HepG2 (cell line): ENCODE data around the gene ELP2. TPM values are rescaled to one million over a fixed set of nuclear protein-coding genes. Genes with fewer than 3 reads are reported as not detected.
A peak's percentile ranks its signal among the peaks of the same experiment; 100 is the strongest.

Experiments
- AGO2 ChIP-seq: fragments of 200-400 bp; formaldehyde crosslinking; optimal IDR thresholded peaks from 2 replicates; pipeline ENCODE3; 2017; ENCODE audit warnings: mild to moderate bottlenecking, low read depth, low read length, moderate library complexity
- BRCA1 ChIP-seq: sonication (generic); formaldehyde crosslinking; IDR thresholded peaks from 2 replicates; pipeline ENCODE4 v1.4.0; 2020; ENCODE audit warnings: missing genetic modification reagents
- FOXM1 ChIP-seq: sonication (generic); formaldehyde crosslinking; IDR thresholded peaks from 2 replicates; pipeline ENCODE4 v1.5.0; 2020; ENCODE audit warnings: missing genetic modification reagents
- HNF4G ChIP-seq, 2 experiments: sonication (generic) in 1 of 2; formaldehyde crosslinking in 1 of 2; IDR thresholded peaks; 2 replicates each; pipeline versions ENCODE4 v1.4.0 to v1.6.1; 2011 to 2020; ENCODE audit warnings: borderline replicate concordance in 2 of 2, low read depth in 2 of 2, mild to moderate bottlenecking in 2 of 2, low read length in 1 of 2, missing genetic modification reagents in 1 of 2, moderate library complexity in 1 of 2
- MIER2 ChIP-seq: IDR thresholded peaks from 2 replicates; pipeline ENCODE4 v1.6.1; 2016; ENCODE audit warnings: missing biosample characterization, missing genetic modification reagents
- MIER3 ChIP-seq: IDR thresholded peaks from 2 replicates; pipeline ENCODE4 v1.6.1; 2016; ENCODE audit warnings: missing compliant biosample characterization, borderline replicate concordance
- NFIB ChIP-seq: sonication (generic); formaldehyde crosslinking; IDR thresholded peaks from 2 replicates; pipeline ENCODE4 v1.9.0; 2021; ENCODE audit warnings: missing genetic modification reagents, mild to moderate bottlenecking, borderline replicate concordance
- NR2F1 ChIP-seq, 2 experiments: fragments of 450-650 bp in 1 of 2; formaldehyde crosslinking in 1 of 2; IDR thresholded peaks; 2 replicates each; pipeline versions ENCODE4 v1.5.0 to v1.6.1; 2016 to 2020; ENCODE audit warnings: mild to moderate bottlenecking in 1 of 2, missing compliant biosample characterization in 1 of 2, missing genetic modification reagents in 1 of 2, moderate library complexity in 1 of 2
- POLR2G ChIP-seq: fragments of 200-400 bp; formaldehyde crosslinking; IDR thresholded peaks from 2 replicates; pipeline ENCODE4 v1.6.1; 2018; ENCODE audit warnings: mild to moderate bottlenecking, low read depth, low read length, moderate library complexity
- RAD21 ChIP-seq: fragments of 450-650 bp; formaldehyde crosslinking; IDR thresholded peaks from 2 replicates; pipeline ENCODE4 v1.5.0; 2020; ENCODE audit warnings: mild to moderate bottlenecking
- RARG ChIP-seq: sonication (generic); formaldehyde crosslinking; IDR thresholded peaks from 2 replicates; pipeline ENCODE4 v1.4.0; 2020; ENCODE audit warnings: low read depth, mild to moderate bottlenecking, missing genetic modification reagents
- SUZ12 ChIP-seq: fragments of 150-350 bp; IDR thresholded peaks from 2 replicates; pipeline ENCODE4 v1.6.1; 2014; ENCODE audit warnings: low read depth, low read length
- THRA ChIP-seq: sonication (generic); formaldehyde crosslinking; IDR thresholded peaks from 2 replicates; pipeline ENCODE4 v1.4.0; 2020; ENCODE audit warnings: missing genetic modification reagents, borderline replicate concordance
- USF2 ChIP-seq, 2 experiments: sonication (generic) in 1 of 2; formaldehyde crosslinking in 1 of 2; IDR thresholded peaks; 2 replicates each; pipeline versions ENCODE4 v1.5.1 to v1.6.1; 2011 to 2020; ENCODE audit warnings: borderline replicate concordance in 1 of 2, low read depth in 1 of 2, low read length in 1 of 2, mild to moderate bottlenecking in 1 of 2, missing genetic modification reagents in 1 of 2, moderate library complexity in 1 of 2
- ZFP36L1 ChIP-seq: sonication (generic); formaldehyde crosslinking; IDR thresholded peaks from 2 replicates; pipeline ENCODE4 v1.8.0; 2022; ENCODE audit warnings: mild to moderate bottlenecking, missing genetic modification reagents, moderate library complexity
- ZNF234 ChIP-seq: sonication (generic); formaldehyde crosslinking; conservative IDR thresholded peaks from 2 replicates; pipeline ENCODE4 v1.5.1; 2020; ENCODE audit warnings: mild to moderate bottlenecking, missing genetic modification reagents
- ZNF432 ChIP-seq: sonication (generic); formaldehyde crosslinking; IDR thresholded peaks from 2 replicates; pipeline ENCODE4 v1.5.0; 2020; ENCODE audit warnings: missing genetic modification reagents, mild to moderate bottlenecking, borderline replicate concordance
- ZNF616 ChIP-seq: sonication (generic); formaldehyde crosslinking; IDR thresholded peaks from 2 replicates; pipeline ENCODE4 v1.5.0; 2020; ENCODE audit warnings: low read depth, mild to moderate bottlenecking, missing genetic modification reagents
- ZNF678 ChIP-seq: sonication (generic); formaldehyde crosslinking; IDR thresholded peaks from 2 replicates; pipeline ENCODE4 v1.4.0; 2020; ENCODE audit warnings: mild to moderate bottlenecking, missing genetic modification reagents
- ZNF747 ChIP-seq: sonication (generic); formaldehyde crosslinking; IDR thresholded peaks from 2 replicates; pipeline ENCODE4 v1.8.1; 2023; ENCODE audit warnings: missing genetic modification reagents, mild to moderate bottlenecking, borderline replicate concordance
- polyA plus RNA-seq, 8 experiments: library from polyadenylated mRNA; depleted of rRNA in 3 of 8; stranded (reverse) in 7 of 8; unstranded in 1 of 8; fragments of >200 nt; fragmentation: Illumina TruSeq in 4 of 8; extraction: Trizol in 4 of 8; gene quantifications; 2 replicates each; pipeline versions ENCODE4 v1.2.1 to v1.2.3, GENCODE V29; 2011 to 2016; ENCODE audit warnings: low read depth in 4 of 8, missing spikeins in 1 of 8, mixed read lengths in 1 of 8; ENCODE audit not compliant: insufficient read depth in 1 of 8
- total RNA-seq, 5 experiments: library from RNA; depleted of rRNA; stranded (reverse); fragments of >200 nt; fragmentation: Illumina TruSeq; extraction: Trizol; gene quantifications; 2 replicates each; pipeline ENCODE4 v1.2.3, GENCODE V29; 2016; ENCODE audit warnings: low read depth in 1 of 5
- TF ChIP-seq, protein P1 (sequence below), 2 experiments: sonication (generic) in 1 of 2; formaldehyde crosslinking in 1 of 2; IDR thresholded peaks; 2 replicates each; pipeline versions ENCODE4 v1.4.0 to v1.6.1; 2016 to 2020; ENCODE audit warnings: borderline replicate concordance in 1 of 2, low read depth in 1 of 2, mild to moderate bottlenecking in 1 of 2, missing genetic modification reagents in 1 of 2

Gene ELP2
- total and polyA plus RNA-seq, 2 of the 13 experiments (the other 11 are each of a cell fraction or from before 2014, with no cell fraction given) = 98.7 to 100 TPM

- TF ChIP-seq, protein P1, sequence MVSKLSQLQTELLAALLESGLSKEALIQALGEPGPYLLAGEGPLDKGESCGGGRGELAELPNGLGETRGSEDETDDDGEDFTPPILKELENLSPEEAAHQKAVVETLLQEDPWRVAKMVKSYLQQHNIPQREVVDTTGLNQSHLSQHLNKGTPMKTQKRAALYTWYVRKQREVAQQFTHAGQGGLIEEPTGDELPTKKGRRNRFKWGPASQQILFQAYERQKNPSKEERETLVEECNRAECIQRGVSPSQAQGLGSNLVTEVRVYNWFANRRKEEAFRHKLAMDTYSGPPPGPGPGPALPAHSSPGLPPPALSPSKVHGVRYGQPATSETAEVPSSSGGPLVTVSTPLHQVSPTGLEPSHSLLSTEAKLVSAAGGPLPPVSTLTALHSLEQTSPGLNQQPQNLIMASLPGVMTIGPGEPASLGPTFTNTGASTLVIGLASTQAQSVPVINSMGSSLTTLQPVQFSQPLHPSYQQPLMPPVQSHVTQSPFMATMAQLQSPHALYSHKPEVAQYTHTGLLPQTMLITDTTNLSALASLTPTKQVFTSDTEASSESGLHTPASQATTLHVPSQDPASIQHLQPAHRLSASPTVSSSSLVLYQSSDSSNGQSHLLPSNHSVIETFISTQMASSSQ (IDR thresholded peaks at IDR 0.05; ENCODE audit: low read depth) = no peak
- TF ChIP-seq, protein P1 (CRISPR knock-in tag; IDR thresholded peaks at IDR 0.05; ENCODE audit: borderline replicate concordance) = no peak
- TF ChIP-seq ZNF616 (CRISPR knock-in tag) (no peak), BRCA1 (CRISPR knock-in tag) (no peak), FOXM1 (CRISPR knock-in tag) (no peak), POLR2G (no peak), SUZ12 (no peak), ZNF234 (CRISPR knock-in tag) (no peak; the same call in 1 of the 2 replicates), NR2F1 (CRISPR knock-in tag; IDR thresholded peaks at IDR 0.05) (no peak), AGO2 (no peak), MIER3 (CRISPR knock-in tag) (no peak), ZFP36L1 (CRISPR knock-in tag) (no peak), THRA (CRISPR knock-in tag) (0 out of 2 replicates have a peak, but pooled peaks have one; percentile 6), NFIB (CRISPR knock-in tag) (no peak), ZNF747 (CRISPR knock-in tag) (peak; percentile 85; the same call in 1 of the 2 replicates), RARG (CRISPR knock-in tag) (no peak), USF2 (IDR thresholded peaks at IDR 0.05; ENCODE audit: low read depth, low read length) (no peak), USF2 (CRISPR knock-in tag; IDR thresholded peaks at IDR 0.05; ENCODE audit: borderline replicate concordance) (no peak), ZNF432 (no peak), ZNF678 (CRISPR knock-in tag) (no peak), HNF4G (IDR thresholded peaks at IDR 0.05; ENCODE audit: borderline replicate concordance, low read depth, low read length) (no peak), HNF4G (CRISPR knock-in tag; IDR thresholded peaks at IDR 0.05; ENCODE audit: borderline replicate concordance, low read depth) (no peak), RAD21 (peak; percentile 25; the same call in 1 of the 2 replicates), MIER2 (CRISPR knock-in tag) (no peak)
These were observed 796 bp upstream of the ELP2 start (continued) for GRCh38 chr18:36128907-36129299.
